ENCODE data around the gene PCDHA3. TPM values are rescaled to one million over a fixed set of nuclear protein-coding genes. Genes with fewer than 3 reads are reported as not detected.
"Not testable (repeated sequence)": the region's sequence is repeated elsewhere in the genome, so short reads cannot be mapped to it uniquely, and the experiment has no call there.

The PCDHA3 gene
- total RNA-seq, 1 experiment from 2014 or later: not detected

- Histone ChIP-seq H3K4me2 (no peak within 1 kb of the TSS), H3K4me1 (replicated peaks; ENCODE audit: insufficient read depth) (no peaks in the 10 kb centered on the region), H3K9me2 (ENCODE audit: insufficient read depth) (no peaks in the 10 kb centered on the region), H3F3A (ENCODE audit: insufficient read depth, low read depth) (no peaks in the 10 kb centered on the region), H3K4me3 (no peak within 1 kb of the TSS), H2AFZ (no peak within 1 kb of the TSS), H3K27ac (no peak within 1 kb of the TSS), H3K36me3 (ENCODE audit: low read depth) (no peaks in the 10 kb centered on the region), H4K20me1 (ENCODE audit: insufficient read depth) (no peaks in the 10 kb centered on the region), H3K27me3 (ENCODE audit: insufficient read depth, low read depth) (no peaks in the 10 kb centered on the region), H3K79me2 (ENCODE audit: low read depth) (no peaks in the 10 kb centered on the region), H3K9me3 (ENCODE audit: insufficient read depth, low read depth) (no peaks in the 10 kb centered on the region; the same call in 1 of the 2 replicates)
- POLR2A ChIA-PET (ENCODE audit: unreplicated experiment): no interaction called here
- CTCF ChIA-PET: no interaction called here
- peak; percentile 19; the same call in 1 of the 2 replicates for TF ChIP-seq CTCF (conservative IDR thresholded peaks at IDR 0.05)
- no peak for TF ChIP-seq EZH2 (IDR thresholded peaks at IDR 0.05; ENCODE audit: low read depth)
- BruUV-seq (replicated peaks): no TSS peak
- no peak for DNase-seq
- intact Hi-C loops (cut with micrococcal nuclease; ENCODE audit: unreplicated experiment): no loop called here
Measured at GRCh38 chr5:140806834-140807775, 6.2 kb downstream of the PCDHA3 start, which contains the start of gene PCDHA4. Gene PCDHA4, plus strand, starts transcription at chr5:140807068.

DNA sequence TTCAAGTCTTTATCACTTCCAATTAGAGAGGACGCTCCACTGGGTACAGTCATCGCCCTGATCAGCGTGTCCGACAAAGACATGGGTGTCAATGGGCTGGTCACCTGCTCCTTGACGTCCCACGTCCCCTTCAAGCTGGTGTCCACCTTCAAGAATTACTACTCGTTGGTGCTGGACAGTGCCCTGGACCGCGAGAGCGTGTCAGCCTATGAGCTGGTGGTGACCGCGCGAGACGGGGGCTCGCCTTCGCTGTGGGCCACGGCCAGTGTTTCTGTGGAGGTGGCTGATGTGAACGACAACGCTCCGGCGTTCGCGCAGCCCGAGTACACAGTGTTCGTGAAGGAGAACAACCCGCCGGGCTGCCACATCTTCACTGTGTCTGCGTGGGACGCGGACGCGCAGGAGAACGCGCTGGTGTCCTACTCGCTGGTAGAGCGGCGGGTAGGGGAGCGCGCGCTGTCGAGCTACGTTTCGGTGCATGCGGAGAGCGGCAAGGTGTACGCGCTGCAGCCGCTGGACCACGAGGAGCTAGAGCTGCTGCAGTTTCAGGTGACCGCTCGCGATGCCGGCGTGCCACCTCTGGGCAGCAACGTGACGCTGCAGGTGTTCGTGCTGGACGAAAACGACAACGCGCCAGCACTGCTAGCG is 7.5 kb downstream of the PCDHA3 start:
- DNase-seq; H4K20me1 ChIP-seq (ENCODE audit: insufficient read depth); H3K9me2 ChIP-seq (ENCODE audit: insufficient read depth); H3K9me3 ChIP-seq (ENCODE audit: insufficient read depth, low read depth); H2AFZ ChIP-seq; intact Hi-C loops (cut with micrococcal nuclease; ENCODE audit: unreplicated experiment); H3K4me3 ChIP-seq; H3K79me2 ChIP-seq (ENCODE audit: low read depth); H3K36me3 ChIP-seq (ENCODE audit: low read depth); CTCF ChIA-PET; BruUV-seq (replicated peaks); POLR2A ChIA-PET (ENCODE audit: unreplicated experiment); H3K27me3 ChIP-seq (ENCODE audit: insufficient read depth, low read depth); H3K27ac ChIP-seq; H3F3A ChIP-seq (ENCODE audit: insufficient read depth, low read depth); H3K4me2 ChIP-seq; H3K4me1 ChIP-seq (replicated peaks; ENCODE audit: insufficient read depth): not testable (repeated sequence)

DNA sequence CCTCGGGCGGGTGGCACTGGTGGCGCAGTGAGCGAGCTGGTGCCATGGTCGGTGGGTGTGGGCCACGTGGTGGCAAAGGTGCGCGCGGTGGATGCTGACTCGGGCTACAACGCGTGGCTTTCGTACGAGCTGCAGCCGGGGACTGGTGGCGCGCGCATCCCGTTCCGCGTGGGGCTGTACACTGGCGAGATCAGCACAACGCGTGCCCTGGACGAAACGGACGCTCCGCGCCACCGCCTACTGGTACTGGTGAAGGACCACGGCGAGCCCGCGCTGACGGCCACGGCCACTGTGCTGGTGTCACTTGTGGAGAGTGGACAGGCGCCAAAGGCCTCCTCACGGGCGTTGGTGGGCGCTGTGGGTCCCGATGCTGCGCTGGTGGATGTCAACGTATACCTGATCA is 8.0 kb downstream of the PCDHA3 start:
- Histone ChIP-seq H3K4me1 (replicated peaks; ENCODE audit: insufficient read depth) (no peaks in the 10 kb centered on the region), H3K4me2 (no peak overlapping the region), H4K20me1 (ENCODE audit: insufficient read depth) (no peaks in the 10 kb centered on the region), H2AFZ (no peak overlapping the region), H3K9me2 (ENCODE audit: insufficient read depth) (no peaks in the 10 kb centered on the region), H3K4me3 (no peak overlapping the region), H3K36me3 (ENCODE audit: low read depth) (no peaks in the 10 kb centered on the region), H3K27ac (no peak overlapping the region), H3K27me3 (ENCODE audit: insufficient read depth, low read depth) (no peaks in the 10 kb centered on the region), H3K9me3 (ENCODE audit: insufficient read depth, low read depth) (no peaks in the 10 kb centered on the region; the same call in 1 of the 2 replicates), H3F3A (ENCODE audit: insufficient read depth, low read depth) (no peaks in the 10 kb centered on the region), H3K79me2 (ENCODE audit: low read depth) (no peaks in the 10 kb centered on the region)
- no TSS peak for BruUV-seq (replicated peaks)
- ChIA-PET POLR2A (ENCODE audit: unreplicated experiment) (no interaction called here), CTCF (no interaction called here)
- intact Hi-C loops (cut with micrococcal nuclease; ENCODE audit: unreplicated experiment): no loop called here
- TF ChIP-seq CTCF (conservative IDR thresholded peaks at IDR 0.05): no peak
- no peak for TF ChIP-seq EZH2 (IDR thresholded peaks at IDR 0.05; ENCODE audit: low read depth)
- DNase-seq: no peak
